ENCODE data around the gene TEX29.

TEX29 gene

GRCh38 chr13:111286749-111287148 lies 33.7 kb upstream of the TEX29 start:
- H3K27ac Mint-ChIP-seq = no peak overlapping the region
- peaks cover 49% of the 10 kb centered on the region for H3K4me1 Mint-ChIP-seq
- H3K4me3 Mint-ChIP-seq = no peak overlapping the region
- no peaks in the 10 kb centered on the region for H3K9me3 Mint-ChIP-seq
- no peaks in the 10 kb centered on the region for H3K27me3 Mint-ChIP-seq (ENCODE audit: low read depth)
- no peak for TF ChIP-seq CTCF (IDR thresholded peaks at IDR 0.05; ENCODE audit: unreplicated experiment in 3 of 3)
- peaks cover 60% of the 10 kb centered on the region for H3K36me3 Mint-ChIP-seq (ENCODE audit: low read depth)

GRCh38 chr13:111287201-111287600 lies 33.2 kb upstream of the TEX29 start:
- H3K36me3 Mint-ChIP-seq (ENCODE audit: low read depth) = peaks cover 64% of the 10 kb centered on the region

GRCh38 chr13:111288276-111288675 lies 32.2 kb upstream of the TEX29 start:
- TF ChIP-seq CTCF (IDR thresholded peaks at IDR 0.05; ENCODE audit: unreplicated experiment in 3 of 3) = no peak
- Mint-ChIP-seq H3K36me3 (ENCODE audit: low read depth) (peaks cover 67% of the 10 kb centered on the region), H3K27me3 (ENCODE audit: low read depth) (no peaks in the 10 kb centered on the region), H3K4me3 (no peak overlapping the region), H3K9me3 (no peaks in the 10 kb centered on the region), H3K27ac (peak overlapping the region; percentile 44 to 49 (median 48)), H3K4me1 (peaks cover 46% of the 10 kb centered on the region)

More at GRCh38 chr13:111287201-111287600, 33.2 kb upstream of the TEX29 start:
- no peak overlapping the region for H3K4me3 Mint-ChIP-seq
- peaks cover 49% of the 10 kb centered on the region for H3K4me1 Mint-ChIP-seq
- no peak overlapping the region for H3K27ac Mint-ChIP-seq
- no peaks in the 10 kb centered on the region for H3K27me3 Mint-ChIP-seq (ENCODE audit: low read depth)
- no peak for TF ChIP-seq CTCF (IDR thresholded peaks at IDR 0.05; ENCODE audit: unreplicated experiment in 3 of 3)
- H3K9me3 Mint-ChIP-seq = no peaks in the 10 kb centered on the region

GRCh38 chr13:111289251-111289650 lies 31.2 kb upstream of the TEX29 start:
- Mint-ChIP-seq H3K27ac (peak overlapping the region in 1 of 3 experiments; percentile 36), H3K9me3 (no peaks in the 10 kb centered on the region)

GRCh38 chr13:111291908-111292307 lies 28.5 kb upstream of the TEX29 start:
- TF ChIP-seq CTCF (IDR thresholded peaks at IDR 0.05; ENCODE audit: unreplicated experiment in 3 of 3) = no peak
- H3K4me1 Mint-ChIP-seq = peaks cover 26% of the 10 kb centered on the region
- no peaks in the 10 kb centered on the region for H3K9me3 Mint-ChIP-seq
- peaks cover 64% of the 10 kb centered on the region for H3K36me3 Mint-ChIP-seq (ENCODE audit: low read depth)
- peak overlapping the region in 1 of 3 experiments; percentile 58 for H3K27ac Mint-ChIP-seq
- H3K27me3 Mint-ChIP-seq (ENCODE audit: low read depth) = no peaks in the 10 kb centered on the region
- peak overlapping the region in 1 of 3 experiments; percentile 17 for H3K4me3 Mint-ChIP-seq

More at GRCh38 chr13:111289251-111289650, 31.2 kb upstream of the TEX29 start:
- Mint-ChIP-seq H3K36me3 (ENCODE audit: low read depth) (peaks cover 65% of the 10 kb centered on the region), H3K4me3 (no peak overlapping the region), H3K4me1 (peaks cover 38% of the 10 kb centered on the region), H3K27me3 (ENCODE audit: low read depth) (no peaks in the 10 kb centered on the region)
- no peak for TF ChIP-seq CTCF (IDR thresholded peaks at IDR 0.05; ENCODE audit: unreplicated experiment in 3 of 3)

- no peak overlapping the region for H3K27ac Mint-ChIP-seq
- no peaks in the 10 kb centered on the region for H3K27me3 Mint-ChIP-seq (ENCODE audit: low read depth)
- H3K9me3 Mint-ChIP-seq = no peaks in the 10 kb centered on the region
- H3K4me1 Mint-ChIP-seq = peaks cover 21% of the 10 kb centered on the region
- TF ChIP-seq CTCF (IDR thresholded peaks at IDR 0.05; ENCODE audit: unreplicated experiment in 3 of 3) = no peak
- H3K4me3 Mint-ChIP-seq = no peak overlapping the region
- peaks cover 61% of the 10 kb centered on the region for H3K36me3 Mint-ChIP-seq (ENCODE audit: low read depth)
These were observed 27.5 kb upstream of the TEX29 start for GRCh38 chr13:111292710-111293485.

Measured in nephron (organoid).